Spinal cord (tissue), 10 donors: Measurements from ENCODE around the gene PTPN4. TPM values are rescaled to one million over a fixed set of nuclear protein-coding genes. Genes with fewer than 3 reads are reported as not detected.

ENCODE experiments used
- DNase-seq, 6 donors: peaks; one replicate each; pipeline versions ENCODE4 v3.0.0 to v3.0.0-alpha.2; 2013 to 2015; ENCODE audit warnings: low spot score in 6 of 6, low read depth in 4 of 6
- H3K27ac ChIP-seq: one replicate; pipeline ENCODE4 v1.5.1; 2013; ENCODE audit warnings: low read depth, low read length, control low read depth
- H3K27me3 ChIP-seq: one replicate; pipeline ENCODE4 v1.6.1; 2013; ENCODE audit warnings: low read length; ENCODE audit not compliant: control insufficient read depth, insufficient read depth
- H3K36me3 ChIP-seq: one replicate; pipeline ENCODE4 v1.6.1; 2013; ENCODE audit warnings: low read length; ENCODE audit not compliant: control insufficient read depth, insufficient read depth
- H3K4me1 ChIP-seq: one replicate; pipeline ENCODE4 v1.6.1; 2013; ENCODE audit warnings: low read length; ENCODE audit not compliant: control insufficient read depth, insufficient read depth
- H3K4me3 ChIP-seq: one replicate; pipeline ENCODE4 v1.5.1; 2013; ENCODE audit warnings: low read depth, low read length, control low read depth
- H3K9me3 ChIP-seq: one replicate; pipeline ENCODE4 v1.6.1; 2013; ENCODE audit warnings: low read length; ENCODE audit not compliant: control insufficient read depth, insufficient read depth
- WGBS: methylation state at CpG from one replicate; pipeline ENCODE4 v1.1.5; 2013; ENCODE audit warnings: missing lambda C conversion rate; ENCODE audit not compliant: insufficient coverage; 5-methylcytosine and 5-hydroxymethylcytosine counted together
- polyA plus RNA-seq, 2 donors: library from polyadenylated mRNA; unstranded; fragments of 120-200 nt; gene quantifications; one replicate each; pipeline ENCODE4 v1.2.1, GENCODE V29; 2013; ENCODE audit not compliant: insufficient read length in 2 of 2
- total RNA-seq, 2 donors: library from RNA; depleted of rRNA in 1 of 2; stranded (reverse); fragments of 120-200 nt in 1 of 2; fragments of >200 nt in 1 of 2; gene quantifications; one replicate each; pipeline versions ENCODE4 v1.2.3 to v1.2.4, GENCODE V29; 2013 to 2014
- donor health status: healthy.

PTPN4 gene
- total and polyA plus RNA-seq, 4 donors, result 16.8 to 117 (median 45.0) TPM

GRCh38 chr2:119937680-119938079 lies 178.0 kb downstream of the PTPN4 start:
- DNase-seq, result no peak
- Histone ChIP-seq H3K4me3 (no peak overlapping the region), H3K36me3 (peaks cover 11% of the 10 kb centered on the region), H3K9me3 (no peaks in the 10 kb centered on the region), H3K27me3 (no peaks in the 10 kb centered on the region), H3K4me1 (no peaks in the 10 kb centered on the region), H3K27ac (no peak overlapping the region)
- no CpG with 5 or more reads among the region's 2 CpGs for WGBS

- DNase-seq, result no peak
- WGBS, result no CpG with 5 or more reads among the region's 3 CpGs
- Histone ChIP-seq H3K9me3 (no peaks in the 10 kb centered on the region), H3K4me1 (no peaks in the 10 kb centered on the region), H3K27ac (no peak overlapping the region), H3K4me3 (no peak overlapping the region), H3K27me3 (no peaks in the 10 kb centered on the region), H3K36me3 (peaks cover 8% of the 10 kb centered on the region)
Measured at GRCh38 chr2:119939915-119940314, 180.2 kb downstream of the PTPN4 start.

GRCh38 chr2:119940856-119941255 lies 181.1 kb downstream of the PTPN4 start:
- Histone ChIP-seq H3K27ac (no peak overlapping the region), H3K36me3 (peaks cover 7% of the 10 kb centered on the region), H3K9me3 (no peaks in the 10 kb centered on the region), H3K27me3 (no peaks in the 10 kb centered on the region), H3K4me1 (no peaks in the 10 kb centered on the region), H3K4me3 (no peak overlapping the region)
- DNase-seq, result peak in 1 of 6 donors; percentile 1

- Histone ChIP-seq H3K4me3 (no peak overlapping the region), H3K4me1 (no peaks in the 10 kb centered on the region), H3K9me3 (no peaks in the 10 kb centered on the region), H3K36me3 (peaks cover 4% of the 10 kb centered on the region), H3K27ac (no peak overlapping the region), H3K27me3 (no peaks in the 10 kb centered on the region)
- DNase-seq, result no peak
- no CpG with 5 or more reads among the region's 1 CpG for WGBS
Measured at GRCh38 chr2:119941388-119941787, 181.7 kb downstream of the PTPN4 start.

- WGBS, result no CpG with 5 or more reads among the region's 3 CpGs
- H3K36me3 ChIP-seq, result peaks cover 4% of the 10 kb centered on the region
- no peak for DNase-seq
- no peaks in the 10 kb centered on the region for H3K27me3 ChIP-seq
- H3K27ac ChIP-seq, result no peak overlapping the region
- no peak overlapping the region for H3K4me3 ChIP-seq
- H3K9me3 ChIP-seq, result no peaks in the 10 kb centered on the region
- H3K4me1 ChIP-seq, result no peaks in the 10 kb centered on the region
Measured at GRCh38 chr2:119941981-119942513, 182.3 kb downstream of the PTPN4 start.

GRCh38 chr2:119943058-119943457 lies 183.3 kb downstream of the PTPN4 start:
- DNase-seq, result no peak
- H3K4me3 ChIP-seq, result no peak overlapping the region
- no peak overlapping the region for H3K27ac ChIP-seq
- no peaks in the 10 kb centered on the region for H3K27me3 ChIP-seq
- no peaks in the 10 kb centered on the region for H3K9me3 ChIP-seq
- H3K4me1 ChIP-seq, result no peaks in the 10 kb centered on the region
- peaks cover 4% of the 10 kb centered on the region for H3K36me3 ChIP-seq

- no peak overlapping the region for H3K4me3 ChIP-seq
- DNase-seq, result no peak
- no CpG with 5 or more reads among the region's 1 CpG for WGBS
Measured at GRCh38 chr2:119947535-119947934, 187.8 kb downstream of the PTPN4 start.

GRCh38 chr2:119950966-119951365 lies 191.2 kb downstream of the PTPN4 start:
- WGBS, result no CpG with 5 or more reads among the region's 2 CpGs
- Histone ChIP-seq H3K36me3 (no peaks in the 10 kb centered on the region), H3K27ac (no peak overlapping the region), H3K9me3 (no peaks in the 10 kb centered on the region), H3K4me1 (no peaks in the 10 kb centered on the region), H3K4me3 (no peak overlapping the region), H3K27me3 (no peaks in the 10 kb centered on the region)
- DNase-seq, result no peak

More at GRCh38 chr2:119947535-119947934, 187.8 kb downstream of the PTPN4 start:
- no peaks in the 10 kb centered on the region for H3K27me3 ChIP-seq
- no peaks in the 10 kb centered on the region for H3K36me3 ChIP-seq
- H3K4me1 ChIP-seq, result no peaks in the 10 kb centered on the region
- no peaks in the 10 kb centered on the region for H3K9me3 ChIP-seq
- no peak overlapping the region for H3K27ac ChIP-seq

GRCh38 chr2:119958670-119959268 lies 199.0 kb downstream of the PTPN4 start:
- peaks cover 7% of the 10 kb centered on the region for H3K36me3 ChIP-seq
- no peaks in the 10 kb centered on the region for H3K4me1 ChIP-seq
- no peak for DNase-seq
- H3K27ac ChIP-seq, result no peak overlapping the region
- no peaks in the 10 kb centered on the region for H3K27me3 ChIP-seq
- no peak overlapping the region for H3K4me3 ChIP-seq
- H3K9me3 ChIP-seq, result peaks cover 2% of the 10 kb centered on the region

- Histone ChIP-seq H3K4me1 (no peaks in the 10 kb centered on the region), H3K27ac (no peak overlapping the region), H3K27me3 (no peaks in the 10 kb centered on the region), H3K36me3 (peaks cover 7% of the 10 kb centered on the region), H3K4me3 (no peak overlapping the region), H3K9me3 (peaks cover 2% of the 10 kb centered on the region)
- no CpG with 5 or more reads among the region's 2 CpGs for WGBS
- DNase-seq, result no peak
Measured at GRCh38 chr2:119960821-119961220, 201.1 kb downstream of the PTPN4 start.
